Psoas muscle (tissue), 8 donors: ENCODE results near the gene EGF. TPM values are rescaled to one million over a fixed set of nuclear protein-coding genes. Genes with fewer than 3 reads are reported as not detected.

Experiments used
- ATAC-seq, 4 donors: fragments of 200-7000 bp; cut with Tn5 transposase; one replicate each; pipeline ENCODE4 v1.9.1; 2020; ENCODE audit warnings: moderate library complexity in 3 of 4, mild to moderate bottlenecking in 2 of 4
- DNase-seq, 2 donors: peaks; one replicate each; pipeline ENCODE4 v3.0.0-alpha.2; 2020
- H3K27ac ChIP-seq: fragments of 200-600 bp; one replicate; pipeline ENCODE4 v1.8.0; 2022
- H3K27me3 ChIP-seq, 3 donors: fragments of 200-600 bp in 1 of 3; one replicate each; pipeline versions ENCODE4 v1.6.1 to v1.8.0; 2013 to 2022; ENCODE audit warnings: low read length in 2 of 3, mild to moderate bottlenecking in 2 of 3, moderate library complexity in 1 of 3; ENCODE audit not compliant: insufficient read depth in 3 of 3
- H3K36me3 ChIP-seq, 2 donors: fragments of 200-600 bp in 1 of 2; one replicate each; pipeline versions ENCODE4 v1.6.1 to v1.8.0; 2013 to 2022; ENCODE audit warnings: low read depth in 1 of 2, mild to moderate bottlenecking in 1 of 2, moderate library complexity in 1 of 2; ENCODE audit not compliant: insufficient read depth in 1 of 2
- H3K4me1 ChIP-seq: fragments of 200-600 bp; one replicate; pipeline ENCODE4 v1.8.0; 2022
- H3K4me3 ChIP-seq: fragments of 200-600 bp; one replicate; pipeline ENCODE4 v1.8.0; 2022; ENCODE audit warnings: mild to moderate bottlenecking
- H3K9me3 ChIP-seq: fragments of 200-600 bp; one replicate; pipeline ENCODE4 v1.8.0; 2022
- CTCF ChIP-seq: fragments of 200-600 bp; IDR thresholded peaks from one replicate; pipeline ENCODE4 v1.8.0; 2022; ENCODE audit warnings: antibody characterized with exemption
- WGBS, 3 donors: extraction: QIAGEN DNeasy Blood & Tissue Kit; methylation state at CpG; one replicate each; pipeline versions ENCODE4 v1.1.6 to v1.1.7; 2013; 5-methylcytosine and 5-hydroxymethylcytosine counted together
- intact Hi-C, 2 donors: fragments of 100-400 bp; cut with DNase I; formaldehyde crosslinking; loops; one replicate each; pipeline versions ENCODE4 v1.11.0 to v1.14.2; 2022
- polyA plus RNA-seq, 3 donors: library from polyadenylated mRNA; stranded (reverse); fragments of 200-250 nt; gene quantifications; one replicate each; pipeline ENCODE4 v1.2.3, GENCODE V29; 2013
- total RNA-seq, 4 donors: library from RNA; stranded (reverse); fragmentation: NEBNext Ultra II Directional in 2 of 4; extraction: Animal tissue kit (Norgen Biotek cat#: 25700) in 2 of 4; gene quantifications; one replicate each; pipeline versions ENCODE4 v1.2.1 to v1.2.4, GENCODE V29; 2021 to 2023
- donor health status: healthy with polysubstance abuse.
- donor health status: DM: no; HTN: no; CAD: no; lungs with moderate emphysema.
- donor health status: Bipolar disorder and iron deficiency.
- donor health status: healthy.
- donor health status: DM: yes; HTN: yes; CAD: no.
- donor health status: DM: no; HTN: no; CAD: no.
- donor health status: DM: no; HTN: no; CAD: no.
- donor health status: DM: yes; HTN: yes; CAD: no.

Gene EGF
- total and polyA plus RNA-seq, 7 donors, result 2.5 to 92.4 (median 37.1) TPM

- Histone ChIP-seq H3K9me3 (no peaks in the 10 kb centered on the region), H3K4me1 (no peaks in the 10 kb centered on the region), H3K36me3 (peaks cover 0 to 83% of the 10 kb centered on the region in 2 donors), H3K27ac (no peak overlapping the region), H3K4me3 (no peak overlapping the region), H3K27me3 (no peaks in the 10 kb centered on the region)
- DNase-seq (no peak), ATAC-seq (no peak)
- intact Hi-C loops, result no loop called here
- WGBS, 3 donors, result 95% methylated on average over 4 of the region's 4 CpGs
- TF ChIP-seq CTCF, result no peak
Measured at GRCh38 chr4:110010797-110011196, 98.1 kb downstream of the EGF start.

- WGBS, 3 donors, result 86 to 100% (median 95%) methylated on average over 1 of the region's 1 CpG
- no peak for TF ChIP-seq CTCF
- DNase-seq (no peak), ATAC-seq (no peak)
- Histone ChIP-seq H3K4me1 (no peaks in the 10 kb centered on the region), H3K36me3 (peaks cover 0 to 61% of the 10 kb centered on the region in 2 donors), H3K27me3 (no peaks in the 10 kb centered on the region), H3K27ac (no peak overlapping the region), H3K4me3 (no peak overlapping the region), H3K9me3 (no peaks in the 10 kb centered on the region)
- intact Hi-C loops, result no loop called here
Measured at GRCh38 chr4:110012917-110013316, 100.2 kb downstream of the EGF start.

GRCh38 chr4:110014233-110014632, 101.5 kb downstream of the EGF start:
- no peak for ATAC-seq
- Histone ChIP-seq H3K4me3 (no peak overlapping the region), H3K9me3 (no peaks in the 10 kb centered on the region), H3K27ac (no peak overlapping the region), H3K4me1 (no peaks in the 10 kb centered on the region), H3K27me3 (no peaks in the 10 kb centered on the region), H3K36me3 (peaks cover 0 to 49% of the 10 kb centered on the region in 2 donors)
- WGBS, 3 donors, result 90 to 93% (median 92%) methylated on average over 6 of the region's 6 CpGs
- no peak for DNase-seq
- intact Hi-C loops, result no loop called here
- TF ChIP-seq CTCF, result no peak

GRCh38 chr4:110019153-110019552, 106.5 kb downstream of the EGF start:
- Histone ChIP-seq H3K4me1 (no peaks in the 10 kb centered on the region), H3K36me3 (peaks cover 0 to 3% of the 10 kb centered on the region in 2 donors), H3K27ac (no peak overlapping the region), H3K4me3 (no peak overlapping the region), H3K9me3 (no peaks in the 10 kb centered on the region), H3K27me3 (peaks cover 0 to 1% (median 0%) of the 10 kb centered on the region in 3 donors)
- DNase-seq (no peak), ATAC-seq (no peak)
- TF ChIP-seq CTCF, result no peak
- WGBS, 3 donors, result 86 to 91% (median 88%) methylated on average over 3 of the region's 3 CpGs
- intact Hi-C loops, result no loop called here

- Histone ChIP-seq H3K4me1 (no peaks in the 10 kb centered on the region), H3K36me3 (no peaks in the 10 kb centered on the region), H3K27me3 (peaks cover 0 to 1% (median 0%) of the 10 kb centered on the region in 3 donors), H3K4me3 (no peak overlapping the region), H3K9me3 (no peaks in the 10 kb centered on the region), H3K27ac (no peak overlapping the region)
- no peak for DNase-seq
- TF ChIP-seq CTCF, result no peak
- WGBS, 3 donors, result 19 to 24% (median 22%) methylated on average over 5 of the region's 5 CpGs
- no peak for ATAC-seq
- intact Hi-C loops, result no loop called here
Measured at GRCh38 chr4:110020139-110020538, 107.5 kb downstream of the EGF start.
